Mucosa of rectum (tissue), 2 donors: ENCODE measurements around the gene IL5.

Source experiments
- H3K27ac ChIP-seq, 2 donors: one replicate each; pipeline ENCODE4 v1.7.0; 2013; ENCODE audit warnings: inconsistent platforms in 2 of 2, low read depth in 2 of 2, low read length in 2 of 2
- H3K27me3 ChIP-seq, 2 donors: one replicate each; pipeline ENCODE4 v1.7.0; 2013; ENCODE audit warnings: low read length in 2 of 2; ENCODE audit not compliant: control insufficient read depth in 2 of 2, insufficient read depth in 2 of 2
- H3K36me3 ChIP-seq, 2 donors: one replicate each; pipeline ENCODE4 v1.7.0; 2013; ENCODE audit warnings: low read length in 2 of 2; ENCODE audit not compliant: control insufficient read depth in 2 of 2, insufficient read depth in 2 of 2
- H3K4me1 ChIP-seq, 2 donors: one replicate each; pipeline ENCODE4 v1.7.0; 2013; ENCODE audit warnings: low read length in 2 of 2, mild to moderate bottlenecking in 1 of 2; ENCODE audit not compliant: control insufficient read depth in 2 of 2, insufficient read depth in 2 of 2
- H3K4me3 ChIP-seq, 2 donors: one replicate each; pipeline ENCODE4 v1.7.0; 2013; ENCODE audit warnings: low read length in 2 of 2
- H3K9ac ChIP-seq, 2 donors: one replicate each; pipeline ENCODE4 v1.7.0; 2013; ENCODE audit warnings: low read length in 2 of 2, low read depth in 1 of 2, mild to moderate bottlenecking in 1 of 2
- H3K9me3 ChIP-seq, 2 donors: one replicate each; pipeline ENCODE4 v1.7.0; 2013; ENCODE audit warnings: low read length in 2 of 2; ENCODE audit not compliant: control insufficient read depth in 2 of 2
- donor health status: healthy.
- donor health status: Normal muscosa, but diverticular disease.

IL5 gene

GRCh38 chr5:132493241-132493640, 50.1 kb downstream of the IL5 start:
- no peak overlapping the region for H3K4me3 ChIP-seq
- peaks cover 52 to 55% of the 10 kb centered on the region in 2 donors for H3K4me1 ChIP-seq
- H3K27me3 ChIP-seq, result no peaks in the 10 kb centered on the region
- no peaks in the 10 kb centered on the region for H3K9me3 ChIP-seq
- no peak overlapping the region for H3K27ac ChIP-seq
- peak overlapping the region in 1 of 2 donors; percentile 32 for H3K9ac ChIP-seq
- peaks cover 7 to 10% of the 10 kb centered on the region in 2 donors for H3K36me3 ChIP-seq

- Histone ChIP-seq H3K9me3 (no peaks in the 10 kb centered on the region), H3K4me3 (no peak overlapping the region), H3K27me3 (no peaks in the 10 kb centered on the region), H3K27ac (no peak overlapping the region), H3K4me1 (peaks cover 52 to 56% of the 10 kb centered on the region in 2 donors), H3K36me3 (peaks cover 14 to 16% of the 10 kb centered on the region in 2 donors), H3K9ac (no peak overlapping the region)
Measured at GRCh38 chr5:132492386-132493125, 50.8 kb downstream of the IL5 start.
